ENCODE data around the gene NAA35. TPM values are rescaled to one million over a fixed set of nuclear protein-coding genes. Genes with fewer than 3 reads are reported as not detected.
"Not testable (repeated sequence)": the region's sequence is repeated elsewhere in the genome, so short reads cannot be mapped to it uniquely, and the experiment has no call there.

NAA35 gene
- total RNA-seq, 4 donors from 2014 or later, result 18.8 to 27.9 (median 22.2) TPM

DNA sequence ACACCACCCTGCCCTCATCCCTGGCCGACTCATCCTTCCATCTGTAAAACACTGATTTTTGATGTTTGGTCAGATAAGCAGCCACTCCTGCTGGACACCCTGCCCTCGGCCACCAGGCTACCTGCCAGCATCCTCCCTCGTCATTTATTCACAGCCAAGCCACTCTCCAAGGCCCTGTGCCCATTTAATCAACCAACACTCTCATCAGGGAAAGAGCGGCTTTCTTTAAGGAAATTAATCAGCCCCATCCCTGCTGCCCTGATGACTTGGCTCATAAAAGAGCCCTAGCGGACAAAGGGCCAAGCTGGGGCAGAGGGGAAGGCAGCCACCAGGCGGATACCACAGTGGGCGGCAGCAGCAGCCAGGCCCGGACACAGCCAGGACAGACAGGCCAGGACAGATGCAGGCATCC, 106.0 kb downstream of the NAA35 start:
- Histone ChIP-seq H3K27ac (no peak overlapping the region), H3K27me3 (no peaks in the 10 kb centered on the region), H3K4me1 (no peaks in the 10 kb centered on the region), H3K4me3 (no peak overlapping the region), H3K36me3 (no peaks in the 10 kb centered on the region), H3K9me3 (no peaks in the 10 kb centered on the region)
- 70 to 80% methylated on average over 8 of the region's 8 CpGs for WGBS, 2 donors
- TF ChIP-seq EP300 (IDR thresholded peaks at IDR 0.05) (no peak), POLR2A (IDR thresholded peaks at IDR 0.05) (no peak)
- TF ChIP-seq, protein P1, sequence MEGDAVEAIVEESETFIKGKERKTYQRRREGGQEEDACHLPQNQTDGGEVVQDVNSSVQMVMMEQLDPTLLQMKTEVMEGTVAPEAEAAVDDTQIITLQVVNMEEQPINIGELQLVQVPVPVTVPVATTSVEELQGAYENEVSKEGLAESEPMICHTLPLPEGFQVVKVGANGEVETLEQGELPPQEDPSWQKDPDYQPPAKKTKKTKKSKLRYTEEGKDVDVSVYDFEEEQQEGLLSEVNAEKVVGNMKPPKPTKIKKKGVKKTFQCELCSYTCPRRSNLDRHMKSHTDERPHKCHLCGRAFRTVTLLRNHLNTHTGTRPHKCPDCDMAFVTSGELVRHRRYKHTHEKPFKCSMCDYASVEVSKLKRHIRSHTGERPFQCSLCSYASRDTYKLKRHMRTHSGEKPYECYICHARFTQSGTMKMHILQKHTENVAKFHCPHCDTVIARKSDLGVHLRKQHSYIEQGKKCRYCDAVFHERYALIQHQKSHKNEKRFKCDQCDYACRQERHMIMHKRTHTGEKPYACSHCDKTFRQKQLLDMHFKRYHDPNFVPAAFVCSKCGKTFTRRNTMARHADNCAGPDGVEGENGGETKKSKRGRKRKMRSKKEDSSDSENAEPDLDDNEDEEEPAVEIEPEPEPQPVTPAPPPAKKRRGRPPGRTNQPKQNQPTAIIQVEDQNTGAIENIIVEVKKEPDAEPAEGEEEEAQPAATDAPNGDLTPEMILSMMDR (IDR thresholded peaks at IDR 0.05), result no peak
- no peak for DNase-seq (ENCODE audit: low spot score in 2 of 2)

DNA sequence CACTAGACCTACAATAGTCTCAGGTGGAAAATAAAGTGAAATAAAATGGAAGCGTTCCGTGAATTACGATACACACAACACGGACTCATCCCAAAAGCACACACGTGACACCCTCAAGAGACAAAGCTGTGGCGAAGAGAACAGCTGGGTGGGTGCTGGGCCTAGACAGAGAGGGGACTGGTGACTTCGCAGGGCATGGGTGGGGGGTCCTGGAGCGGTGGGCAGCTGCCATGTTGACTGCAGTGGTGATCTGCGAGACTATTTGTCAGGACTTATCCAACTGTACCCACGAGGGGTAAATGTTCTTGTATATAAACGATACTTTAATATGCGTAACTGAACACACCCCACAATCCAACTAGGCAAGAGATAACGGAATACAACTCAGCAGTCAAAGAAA, 106.4 kb downstream of the NAA35 start:
- Histone ChIP-seq H3K4me1 (no peaks in the 10 kb centered on the region), H3K27me3 (no peaks in the 10 kb centered on the region), H3K27ac (no peak overlapping the region), H3K9me3 (no peaks in the 10 kb centered on the region), H3K4me3 (no peak overlapping the region), H3K36me3 (no peaks in the 10 kb centered on the region)
- TF ChIP-seq EP300 (IDR thresholded peaks at IDR 0.05) (no peak), POLR2A (IDR thresholded peaks at IDR 0.05) (no peak)
- TF ChIP-seq, protein P1 (IDR thresholded peaks at IDR 0.05), result no peak
- no peak for DNase-seq (ENCODE audit: low spot score in 2 of 2)
- WGBS, 2 donors, result 88 to 92% methylated on average over 13 of the region's 13 CpGs

- not testable (repeated sequence) for DNase-seq (ENCODE audit: low spot score in 2 of 2); H3K27ac ChIP-seq; H3K27me3 ChIP-seq; H3K36me3 ChIP-seq; H3K4me3 ChIP-seq; H3K9me3 ChIP-seq; H3K4me1 ChIP-seq
- 93 to 97% methylated on average over 7 of the region's 7 CpGs for WGBS, 2 donors
Measured at GRCh38 chr9:86048018-86048742, 107.2 kb downstream of the NAA35 start.

- no peak overlapping the region for H3K27ac ChIP-seq
- no peak for TF ChIP-seq EP300 (IDR thresholded peaks at IDR 0.05)
- TF ChIP-seq, protein P1 (IDR thresholded peaks at IDR 0.05), result no peak
- TF ChIP-seq POLR2A (IDR thresholded peaks at IDR 0.05), result no peak
- peaks cover 0 to 6% (median 0%) of the 10 kb centered on the region in 3 donors for H3K36me3 ChIP-seq
- H3K4me1 ChIP-seq, result no peaks in the 10 kb centered on the region
- H3K4me3 ChIP-seq, result no peak overlapping the region
- H3K9me3 ChIP-seq, result no peaks in the 10 kb centered on the region
- no peaks in the 10 kb centered on the region for H3K27me3 ChIP-seq
- WGBS, 2 donors, result 87 to 91% methylated on average over 18 to 21 of the region's 21 CpGs
- no peak for DNase-seq (ENCODE audit: low spot score in 2 of 2)
Measured at GRCh38 chr9:86052556-86053468, 111.9 kb downstream of the NAA35 start.

- no peaks in the 10 kb centered on the region for H3K27me3 ChIP-seq
- H3K9me3 ChIP-seq, result no peaks in the 10 kb centered on the region
- peaks cover 0 to 13% (median 0%) of the 10 kb centered on the region in 3 donors for H3K36me3 ChIP-seq
- no peak for TF ChIP-seq POLR2A (IDR thresholded peaks at IDR 0.05)
- TF ChIP-seq EP300 (IDR thresholded peaks at IDR 0.05), result no peak
- TF ChIP-seq, protein P1 (IDR thresholded peaks at IDR 0.05), result no peak
- 65 to 68% methylated on average over 3 of the region's 3 CpGs for WGBS, 2 donors
- DNase-seq (ENCODE audit: low spot score in 2 of 2), result no peak
- no peak overlapping the region for H3K4me3 ChIP-seq
- H3K4me1 ChIP-seq, result no peaks in the 10 kb centered on the region
- H3K27ac ChIP-seq, result no peak overlapping the region
Measured at GRCh38 chr9:86054695-86055094, 113.7 kb downstream of the NAA35 start.

All from tibial nerve (tissue), 4 donors.